K562 (cell line): ENCODE measurements around the gene KCP. TPM values are rescaled to one million over a fixed set of nuclear protein-coding genes. Genes with fewer than 3 reads are reported as not detected.

Experiments used
- ZNF668 ChIP-seq: fragments of 250-450 bp; sonication (Bioruptor Pico); IDR thresholded peaks from 2 replicates; pipeline ENCODE4 v1.8.0; 2022; ENCODE audit warnings: mild to moderate bottlenecking, inconsistent platforms
- polyA plus RNA-seq, 8 experiments: library from polyadenylated mRNA; depleted of rRNA in 4 of 8; stranded (reverse) in 5 of 8; unstranded in 3 of 8; fragments of >200 nt; fragmentation: Nextera tagmentation in 2 of 8; fragmentation: Illumina TruSeq in 1 of 8; extraction: Ambion mirVana in 2 of 8; extraction: Trizol in 1 of 8; gene quantifications; 2 replicates each; pipeline versions ENCODE4 v1.2.1 to v1.2.3, GENCODE V29; 2011 to 2014; ENCODE audit warnings: inconsistent platforms in 1 of 8, missing spikeins in 1 of 8
- total RNA-seq, 7 experiments: library from RNA; depleted of rRNA in 6 of 7; stranded (reverse); fragments of >200 nt in 6 of 7; fragmentation: Illumina TruSeq in 2 of 7; extraction: Trizol in 2 of 7; gene quantifications; 2 replicates each; pipeline versions ENCODE4 v1.2.1 to v1.2.3, GENCODE V29; 2011 to 2021; ENCODE audit warnings: low replicate concordance in 1 of 7
- TF ChIP-seq, protein P1 (sequence below), 2 experiments: fragments of 450-650 bp in 1 of 2; sonication (generic) in 1 of 2; formaldehyde crosslinking in 1 of 2; IDR thresholded peaks; 2 replicates each; pipeline versions ENCODE4 v1.7.1 to v1.9.0; 2016 to 2022; ENCODE audit warnings: inconsistent platforms in 1 of 2, mild to moderate bottlenecking in 1 of 2, missing genetic modification reagents in 1 of 2
- TF ChIP-seq, protein P2 (sequence below), 2 experiments: fragments of 450-650 bp; IDR thresholded peaks; 2 replicates each; pipeline ENCODE4 v1.6.1; 2016; ENCODE audit warnings: mild to moderate bottlenecking in 2 of 2, borderline replicate concordance in 1 of 2, low read depth in 1 of 2, moderate library complexity in 1 of 2

The KCP gene
- total and polyA plus RNA-seq, 9 of the 15 experiments (the other 6 are each of a cell fraction or from before 2014, with no cell fraction given): 0.06 to 0.17 (median 0.12) TPM; not detected in 3

DNA sequence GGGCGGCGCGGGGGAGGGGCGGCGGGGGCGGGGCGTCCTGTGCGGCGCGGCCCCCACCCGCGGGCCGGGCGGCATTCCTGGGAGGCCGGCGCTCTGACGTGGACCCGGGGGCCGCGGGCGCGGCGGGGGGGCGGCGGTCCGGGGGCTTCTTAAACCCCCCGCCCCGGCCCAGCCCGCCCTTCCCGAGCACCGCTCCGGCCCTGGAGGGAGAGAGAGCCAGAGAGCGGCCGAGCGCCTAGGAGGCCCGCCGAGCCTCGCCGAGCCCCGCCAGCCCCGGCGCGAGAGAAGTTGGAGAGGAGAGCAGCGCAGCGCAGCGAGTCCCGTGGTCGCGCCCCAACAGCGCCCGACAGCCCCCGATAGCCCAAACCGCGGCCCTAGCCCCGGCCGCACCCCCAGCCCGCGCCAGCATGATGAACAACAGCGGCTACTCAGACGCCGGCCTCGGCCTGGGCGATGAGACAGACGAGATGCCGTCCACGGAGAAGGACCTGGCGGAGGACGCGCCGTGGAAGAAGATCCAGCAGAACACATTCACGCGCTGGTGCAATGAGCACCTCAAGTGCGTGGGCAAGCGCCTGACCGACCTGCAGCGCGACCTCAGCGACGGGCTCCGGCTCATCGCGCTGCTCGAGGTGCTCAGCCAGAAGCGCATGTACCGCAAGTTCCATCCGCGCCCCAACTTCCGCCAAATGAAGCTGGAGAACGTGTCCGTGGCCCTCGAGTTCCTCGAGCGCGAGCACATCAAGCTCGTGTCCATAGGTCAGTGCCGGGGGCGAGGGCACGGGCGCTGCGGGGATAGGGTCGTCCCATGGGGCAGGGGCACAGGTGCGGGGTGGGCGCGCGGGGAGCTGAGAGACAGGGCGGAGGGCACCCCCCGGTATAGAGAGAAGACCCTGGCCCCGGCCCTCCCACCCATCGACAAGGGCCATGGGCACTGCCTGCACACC lies 80.0 kb downstream of the KCP start, which contains the start of gene FLNC (continued):
- TF ChIP-seq, protein P1, sequence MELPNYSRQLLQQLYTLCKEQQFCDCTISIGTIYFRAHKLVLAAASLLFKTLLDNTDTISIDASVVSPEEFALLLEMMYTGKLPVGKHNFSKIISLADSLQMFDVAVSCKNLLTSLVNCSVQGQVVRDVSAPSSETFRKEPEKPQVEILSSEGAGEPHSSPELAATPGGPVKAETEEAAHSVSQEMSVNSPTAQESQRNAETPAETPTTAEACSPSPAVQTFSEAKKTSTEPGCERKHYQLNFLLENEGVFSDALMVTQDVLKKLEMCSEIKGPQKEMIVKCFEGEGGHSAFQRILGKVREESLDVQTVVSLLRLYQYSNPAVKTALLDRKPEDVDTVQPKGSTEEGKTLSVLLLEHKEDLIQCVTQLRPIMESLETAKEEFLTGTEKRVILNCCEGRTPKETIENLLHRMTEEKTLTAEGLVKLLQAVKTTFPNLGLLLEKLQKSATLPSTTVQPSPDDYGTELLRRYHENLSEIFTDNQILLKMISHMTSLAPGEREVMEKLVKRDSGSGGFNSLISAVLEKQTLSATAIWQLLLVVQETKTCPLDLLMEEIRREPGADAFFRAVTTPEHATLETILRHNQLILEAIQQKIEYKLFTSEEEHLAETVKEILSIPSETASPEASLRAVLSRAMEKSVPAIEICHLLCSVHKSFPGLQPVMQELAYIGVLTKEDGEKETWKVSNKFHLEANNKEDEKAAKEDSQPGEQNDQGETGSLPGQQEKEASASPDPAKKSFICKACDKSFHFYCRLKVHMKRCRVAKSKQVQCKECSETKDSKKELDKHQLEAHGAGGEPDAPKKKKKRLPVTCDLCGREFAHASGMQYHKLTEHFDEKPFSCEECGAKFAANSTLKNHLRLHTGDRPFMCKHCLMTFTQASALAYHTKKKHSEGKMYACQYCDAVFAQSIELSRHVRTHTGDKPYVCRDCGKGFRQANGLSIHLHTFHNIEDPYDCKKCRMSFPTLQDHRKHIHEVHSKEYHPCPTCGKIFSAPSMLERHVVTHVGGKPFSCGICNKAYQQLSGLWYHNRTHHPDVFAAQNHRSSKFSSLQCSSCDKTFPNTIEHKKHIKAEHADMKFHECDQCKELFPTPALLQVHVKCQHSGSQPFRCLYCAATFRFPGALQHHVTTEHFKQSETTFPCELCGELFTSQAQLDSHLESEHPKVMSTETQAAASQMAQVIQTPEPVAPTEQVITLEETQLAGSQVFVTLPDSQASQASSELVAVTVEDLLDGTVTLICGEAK (IDR thresholded peaks at IDR 0.05): peak; percentile 51
- TF ChIP-seq, protein P1 (CRISPR knock-in tag; IDR thresholded peaks at IDR 0.05): no peak
- TF ChIP-seq, protein P2, sequence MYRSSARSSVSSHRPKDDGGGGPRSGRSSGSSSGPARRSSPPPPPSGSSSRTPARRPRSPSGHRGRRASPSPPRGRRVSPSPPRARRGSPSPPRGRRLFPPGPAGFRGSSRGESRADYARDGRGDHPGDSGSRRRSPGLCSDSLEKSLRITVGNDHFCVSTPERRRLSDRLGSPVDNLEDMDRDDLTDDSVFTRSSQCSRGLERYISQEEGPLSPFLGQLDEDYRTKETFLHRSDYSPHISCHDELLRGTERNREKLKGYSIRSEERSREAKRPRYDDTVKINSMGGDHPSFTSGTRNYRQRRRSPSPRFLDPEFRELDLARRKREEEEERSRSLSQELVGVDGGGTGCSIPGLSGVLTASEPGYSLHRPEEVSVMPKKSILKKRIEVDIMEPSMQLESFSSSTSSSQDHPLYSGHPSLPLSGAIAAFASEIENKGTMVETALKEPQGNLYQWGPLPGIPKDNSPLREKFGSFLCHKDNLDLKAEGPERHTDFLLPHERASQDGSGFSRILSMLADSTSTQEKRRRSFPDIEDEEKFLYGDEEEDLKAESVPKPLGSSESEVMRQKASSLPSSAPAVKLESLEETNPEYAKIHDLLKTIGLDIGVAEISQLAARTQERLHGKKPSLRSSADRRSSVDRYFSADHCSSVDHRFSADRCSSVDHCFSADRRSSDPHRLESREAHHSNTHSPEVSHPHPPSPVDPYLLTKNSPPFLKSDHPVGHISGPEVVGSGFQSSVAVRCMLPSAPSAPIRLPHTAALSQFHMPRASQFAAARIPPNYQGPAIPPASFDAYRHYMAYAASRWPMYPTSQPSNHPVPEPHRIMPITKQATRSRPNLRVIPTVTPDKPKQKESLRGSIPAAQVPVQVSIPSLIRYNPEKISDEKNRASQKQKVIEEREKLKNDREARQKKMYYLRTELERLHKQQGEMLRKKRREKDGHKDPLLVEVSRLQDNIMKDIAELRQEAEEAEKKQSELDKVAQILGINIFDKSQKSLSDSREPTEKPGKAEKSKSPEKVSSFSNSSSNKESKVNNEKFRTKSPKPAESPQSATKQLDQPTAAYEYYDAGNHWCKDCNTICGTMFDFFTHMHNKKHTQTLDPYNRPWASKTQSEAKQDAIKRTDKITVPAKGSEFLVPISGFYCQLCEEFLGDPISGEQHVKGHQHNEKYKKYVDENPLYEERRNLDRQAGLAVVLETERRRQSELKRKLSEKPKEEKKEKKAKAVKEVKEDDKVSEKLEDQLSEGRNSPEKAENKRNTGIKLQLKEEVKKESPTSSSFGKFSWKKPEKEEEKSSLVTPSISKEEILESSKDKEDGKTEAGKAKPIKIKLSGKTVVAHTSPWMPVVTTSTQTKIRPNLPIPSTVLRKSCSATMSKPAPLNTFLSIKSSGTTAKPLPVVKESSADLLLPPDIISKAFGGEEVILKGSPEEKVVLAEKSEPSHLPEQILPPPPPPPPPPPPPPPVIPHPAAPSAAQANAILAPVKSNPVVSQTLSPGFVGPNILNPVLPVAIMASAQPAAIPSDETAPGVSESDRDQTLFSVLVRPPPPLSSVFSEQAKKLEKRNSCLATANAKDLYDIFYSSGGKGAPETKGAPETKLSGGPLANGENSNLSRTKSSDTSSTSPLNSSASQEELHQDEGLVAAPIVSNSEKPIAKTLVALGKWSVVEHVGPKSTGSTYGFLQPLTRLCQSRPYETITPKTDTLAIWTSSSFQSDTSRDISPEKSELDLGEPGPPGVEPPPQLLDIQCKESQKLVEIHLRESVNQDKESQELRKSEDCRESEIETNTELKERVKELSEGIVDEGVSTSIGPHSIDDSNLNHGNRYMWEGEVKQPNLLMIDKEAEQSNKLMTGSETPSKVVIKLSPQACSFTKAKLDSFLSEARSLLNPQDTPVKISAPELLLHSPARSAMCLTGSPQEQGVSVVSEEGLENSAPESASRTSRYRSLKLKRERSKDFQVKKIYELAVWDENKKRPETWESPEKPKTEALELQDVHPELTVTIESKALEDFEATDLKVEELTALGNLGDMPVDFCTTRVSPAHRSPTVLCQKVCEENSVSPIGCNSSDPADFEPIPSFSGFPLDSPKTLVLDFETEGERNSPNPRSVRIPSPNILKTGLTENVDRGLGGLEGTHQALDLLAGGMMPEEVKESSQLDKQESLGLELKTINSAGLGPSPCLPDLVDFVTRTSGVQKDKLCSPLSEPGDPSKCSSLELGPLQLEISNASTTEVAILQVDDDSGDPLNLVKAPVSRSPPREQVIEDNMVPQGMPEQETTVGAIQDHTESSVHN (IDR thresholded peaks at IDR 0.05; ENCODE audit: borderline replicate concordance in 1 of 2, low read depth in 1 of 2): no peak
- TF ChIP-seq ZNF668 (CRISPR knock-in tag): no peak
